K562 (cell line): Measurements from ENCODE around the gene HOXB6. TPM values are rescaled to one million over a fixed set of nuclear protein-coding genes. Genes with fewer than 3 reads are reported as not detected.

Source experiments
- ARID2 ChIP-seq: fragments of 450-650 bp; IDR thresholded peaks from 2 replicates; pipeline ENCODE4 v1.6.1; 2017; ENCODE audit warnings: antibody characterized with exemption, mild to moderate bottlenecking
- ATF1 ChIP-seq, 2 experiments: fragments of 450-650 bp in 1 of 2; IDR thresholded peaks; 2 replicates each; pipeline ENCODE4 v1.6.1; 2016; ENCODE audit warnings: missing compliant biosample characterization in 1 of 2, missing genetic modification characterization in 1 of 2
- CREB3 ChIP-seq: fragments of 450-650 bp; conservative IDR thresholded peaks from 2 replicates; pipeline ENCODE4 v1.6.1; 2016; ENCODE audit warnings: missing genetic modification characterization, low read depth, mild to moderate bottlenecking, missing compliant biosample characterization, moderate library complexity
- E4F1 ChIP-seq: fragments of 250-450 bp; sonication (Bioruptor Pico); IDR thresholded peaks from 2 replicates; pipeline ENCODE4 v1.5.0; 2021; ENCODE audit warnings: mild to moderate bottlenecking, borderline replicate concordance
- HSF4 ChIP-seq: fragments of 250-450 bp; sonication (Bioruptor Pico); IDR thresholded peaks from 2 replicates; pipeline ENCODE4 v2.1.2; 2022; ENCODE audit warnings: mild to moderate bottlenecking, moderate library complexity, borderline replicate concordance
- MCM5 ChIP-seq: fragments of 450-650 bp; IDR thresholded peaks from 2 replicates; pipeline ENCODE4 v1.6.1; 2016; ENCODE audit warnings: low read depth
- NCOA6 ChIP-seq: fragments of 450-650 bp; IDR thresholded peaks from 2 replicates; pipeline ENCODE4 v1.6.1; 2017; ENCODE audit warnings: mild to moderate bottlenecking
- RFX7 ChIP-seq: fragments of 250-450 bp; sonication (Bioruptor Pico); IDR thresholded peaks from 2 replicates; pipeline ENCODE4 v1.5.1; 2021; ENCODE audit warnings: mild to moderate bottlenecking
- SIN3B ChIP-seq: fragments of 450-650 bp; IDR thresholded peaks from 2 replicates; pipeline ENCODE4 v1.6.1; 2017; ENCODE audit warnings: low read depth, mild to moderate bottlenecking, moderate library complexity
- SMC3 ChIP-seq: conservative IDR thresholded peaks from 2 replicates; pipeline ENCODE4 v1.6.1; 2011; ENCODE audit warnings: low read depth, low read length, improper control_type of control experiment; ENCODE audit not compliant: insufficient read depth
- SRSF1 ChIP-seq: fragments of 200-400 bp; formaldehyde crosslinking; IDR thresholded peaks from 2 replicates; pipeline ENCODE4 v1.6.1; 2017; ENCODE audit warnings: mild to moderate bottlenecking, low read depth, low read length, moderate library complexity
- THAP12 ChIP-seq: fragments of 250-450 bp; sonication (Bioruptor Pico); IDR thresholded peaks from 2 replicates; pipeline ENCODE4 v1.9.0; 2021; ENCODE audit warnings: mild to moderate bottlenecking, inconsistent platforms
- ZBTB8A ChIP-seq: fragments of 450-650 bp; IDR thresholded peaks from 2 replicates; pipeline ENCODE4 v1.6.1; 2018; ENCODE audit warnings: mild to moderate bottlenecking, moderate library complexity; ENCODE audit not compliant: partially characterized antibody
- ZFP30 ChIP-seq: fragments of 250-450 bp; sonication (Bioruptor Pico); IDR thresholded peaks from 2 replicates; pipeline ENCODE4 v1.8.0; 2022; ENCODE audit warnings: moderate library complexity, mild to moderate bottlenecking, inconsistent platforms, borderline replicate concordance
- ZNF23 ChIP-seq: fragments of 250-450 bp; sonication (Bioruptor Pico); IDR thresholded peaks from 2 replicates; pipeline ENCODE4 v1.4.0; 2020; ENCODE audit warnings: mild to moderate bottlenecking
- ZNF277 ChIP-seq: fragments of 250-450 bp; sonication (Bioruptor Pico); IDR thresholded peaks from 2 replicates; pipeline ENCODE4 v1.8.0; 2022; ENCODE audit warnings: inconsistent platforms, mild to moderate bottlenecking, moderate library complexity, borderline replicate concordance
- ZNF655 ChIP-seq: fragments of 250-450 bp; sonication (Bioruptor Pico); IDR thresholded peaks from 2 replicates; pipeline ENCODE4 v1.5.0; 2021
- ZNF780A ChIP-seq: fragments of 250-450 bp; sonication (Bioruptor Pico); IDR thresholded peaks from 2 replicates; pipeline ENCODE4 v1.5.0; 2021; ENCODE audit warnings: mild to moderate bottlenecking
- ZZZ3 ChIP-seq: fragments of 450-650 bp; IDR thresholded peaks from 2 replicates; pipeline ENCODE4 v1.6.1; 2016; ENCODE audit warnings: antibody characterized with exemption, mild to moderate bottlenecking, moderate library complexity
- polyA plus RNA-seq, 8 experiments: library from polyadenylated mRNA; depleted of rRNA in 4 of 8; stranded (reverse) in 5 of 8; unstranded in 3 of 8; fragments of >200 nt; fragmentation: Nextera tagmentation in 2 of 8; fragmentation: Illumina TruSeq in 1 of 8; extraction: Ambion mirVana in 2 of 8; extraction: Trizol in 1 of 8; gene quantifications; 2 replicates each; pipeline versions ENCODE4 v1.2.1 to v1.2.3, GENCODE V29; 2011 to 2014; ENCODE audit warnings: inconsistent platforms in 1 of 8, missing spikeins in 1 of 8
- total RNA-seq, 7 experiments: library from RNA; depleted of rRNA in 6 of 7; stranded (reverse); fragments of >200 nt in 6 of 7; fragmentation: Illumina TruSeq in 2 of 7; extraction: Trizol in 2 of 7; gene quantifications; 2 replicates each; pipeline versions ENCODE4 v1.2.1 to v1.2.3, GENCODE V29; 2011 to 2021; ENCODE audit warnings: low replicate concordance in 1 of 7

Gene HOXB6
- total and polyA plus RNA-seq, 9 of the 15 experiments (the other 6 are each of a cell fraction or from before 2014, with no cell fraction given), result 1.2 to 14.8 (median 4.9) TPM

GRCh38 chr17:48636177-48637018, 31.6 kb upstream of the HOXB6 start (continued):
- no peak for TF ChIP-seq E4F1 (CRISPR knock-in tag)
- TF ChIP-seq ZZZ3, result no peak
- no peak for TF ChIP-seq ZNF655 (CRISPR knock-in tag)
- no peak for TF ChIP-seq NCOA6
- TF ChIP-seq CREB3 (tag), result no peak
- no peak for TF ChIP-seq SRSF1
- TF ChIP-seq THAP12, result 0 out of 2 replicates have a peak, but pooled peaks have one; percentile 45
- TF ChIP-seq ZNF277 (CRISPR knock-in tag), result no peak
- TF ChIP-seq SMC3, result peak; percentile 20; the same call in 1 of the 2 replicates
- TF ChIP-seq SIN3B, result no peak
- no peak for TF ChIP-seq HSF4 (CRISPR knock-in tag)
- TF ChIP-seq RFX7, result no peak
- no peak for TF ChIP-seq ZNF23 (CRISPR knock-in tag)
- TF ChIP-seq ARID2, result peak; percentile 37; the same call in 1 of the 2 replicates
- no peak for TF ChIP-seq MCM5
- TF ChIP-seq ZBTB8A, result no peak
- TF ChIP-seq ATF1 (CRISPR knock-in tag; IDR thresholded peaks at IDR 0.05), result no peak
- peak; percentile 38 for TF ChIP-seq ATF1 (tag; IDR thresholded peaks at IDR 0.05)
- no peak for TF ChIP-seq ZNF780A
- no peak for TF ChIP-seq ZFP30 (CRISPR knock-in tag)
